ENCODE data around the gene LAIR1.
"Not testable (repeated sequence)": the region's sequence is repeated elsewhere in the genome, so short reads cannot be mapped to it uniquely, and the experiment has no call there.

LAIR1 gene, protein sequence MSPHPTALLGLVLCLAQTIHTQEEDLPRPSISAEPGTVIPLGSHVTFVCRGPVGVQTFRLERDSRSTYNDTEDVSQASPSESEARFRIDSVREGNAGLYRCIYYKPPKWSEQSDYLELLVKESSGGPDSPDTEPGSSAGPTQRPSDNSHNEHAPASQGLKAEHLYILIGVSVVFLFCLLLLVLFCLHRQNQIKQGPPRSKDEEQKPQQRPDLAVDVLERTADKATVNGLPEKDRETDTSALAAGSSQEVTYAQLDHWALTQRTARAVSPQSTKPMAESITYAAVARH

DNA sequence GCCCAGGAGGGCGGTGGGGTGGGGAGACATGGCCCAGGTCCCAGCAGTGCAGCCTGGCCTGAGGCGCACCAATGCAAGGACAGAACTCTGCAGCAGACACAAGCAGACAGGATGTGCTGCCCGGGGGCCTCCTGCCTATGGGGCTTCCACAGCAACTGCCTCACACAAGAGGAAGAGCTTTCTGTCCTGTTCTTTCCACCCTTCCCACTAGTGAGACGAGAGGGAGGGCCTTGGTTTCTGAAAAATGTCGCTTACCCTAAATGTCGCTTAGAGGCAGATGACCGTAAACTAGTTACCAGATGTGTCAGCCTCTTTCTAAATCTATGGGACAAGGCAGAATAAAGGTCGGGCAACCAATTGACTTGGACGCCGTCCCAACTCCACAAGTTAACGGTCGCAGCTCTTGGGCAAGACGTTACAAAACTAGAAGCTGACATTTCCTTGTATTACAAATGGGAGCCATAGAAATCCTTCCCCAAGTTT, at the start of gene LAIR1:
TSS of gene LAIR1 (minus strand) at position 157 of the 483 bp plus-strand sequence. CDS start at position 30, 127 bp downstream.
- peak; percentile 96 for DNase-seq

DNA sequence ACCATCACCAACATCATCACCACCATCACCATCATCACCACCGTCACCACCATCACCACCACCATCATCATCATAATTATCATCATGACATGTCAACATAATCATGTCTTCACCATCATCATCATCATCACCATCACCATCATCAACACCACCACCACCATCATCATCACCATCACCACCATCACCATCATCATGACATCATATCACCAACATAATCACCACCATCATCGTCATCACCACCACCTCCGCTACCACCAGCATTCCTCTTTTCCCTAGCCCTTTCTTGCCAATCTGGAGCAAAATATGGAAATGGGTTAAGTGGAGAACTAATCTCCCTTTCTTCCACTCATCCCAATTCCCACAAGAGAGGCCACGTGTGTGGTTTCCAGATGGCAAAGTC, 49.4 kb upstream of the LAIR1 start:
- no peak for DNase-seq

DNA sequence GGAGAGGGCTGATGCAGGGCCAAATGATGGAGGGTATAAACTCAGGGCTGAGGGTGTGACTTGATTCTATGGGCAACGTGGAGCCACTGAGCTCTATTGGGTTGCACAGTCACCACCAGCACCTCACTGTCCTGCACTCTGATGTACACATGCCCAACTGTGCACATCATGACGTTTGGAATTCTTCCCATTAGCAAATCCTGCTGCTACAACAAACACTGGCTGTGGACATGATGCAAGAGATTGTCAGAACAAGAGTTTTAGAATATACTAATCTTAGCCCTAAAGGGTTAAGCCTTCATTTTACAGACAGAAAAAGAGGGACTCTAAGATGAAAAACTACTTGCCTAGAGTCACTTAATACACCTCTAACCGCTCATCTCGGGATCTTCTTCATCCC, 48.1 kb upstream of the LAIR1 start:
- DNase-seq = no peak

DNA sequence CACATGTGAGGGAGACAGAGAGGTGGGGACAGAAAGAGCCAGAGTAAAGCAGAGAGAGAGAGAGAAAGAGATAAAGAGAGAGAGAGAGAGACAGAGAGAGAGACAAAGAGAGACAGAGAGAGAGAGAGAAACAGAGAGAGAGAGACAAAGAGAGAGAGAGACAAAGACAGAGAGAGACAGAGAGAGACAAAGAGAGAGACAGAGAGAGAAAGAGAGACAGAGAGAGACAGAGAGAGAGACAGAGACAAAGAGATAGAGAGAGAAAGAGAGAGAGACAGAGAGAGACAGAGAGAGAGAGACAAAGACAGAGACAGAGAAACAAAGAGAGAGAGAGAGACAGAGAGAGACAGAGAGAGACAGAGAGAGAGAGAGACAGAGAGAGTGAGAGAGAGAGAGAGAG, 46.3 kb upstream of the LAIR1 start:
- no peak for DNase-seq

DNA sequence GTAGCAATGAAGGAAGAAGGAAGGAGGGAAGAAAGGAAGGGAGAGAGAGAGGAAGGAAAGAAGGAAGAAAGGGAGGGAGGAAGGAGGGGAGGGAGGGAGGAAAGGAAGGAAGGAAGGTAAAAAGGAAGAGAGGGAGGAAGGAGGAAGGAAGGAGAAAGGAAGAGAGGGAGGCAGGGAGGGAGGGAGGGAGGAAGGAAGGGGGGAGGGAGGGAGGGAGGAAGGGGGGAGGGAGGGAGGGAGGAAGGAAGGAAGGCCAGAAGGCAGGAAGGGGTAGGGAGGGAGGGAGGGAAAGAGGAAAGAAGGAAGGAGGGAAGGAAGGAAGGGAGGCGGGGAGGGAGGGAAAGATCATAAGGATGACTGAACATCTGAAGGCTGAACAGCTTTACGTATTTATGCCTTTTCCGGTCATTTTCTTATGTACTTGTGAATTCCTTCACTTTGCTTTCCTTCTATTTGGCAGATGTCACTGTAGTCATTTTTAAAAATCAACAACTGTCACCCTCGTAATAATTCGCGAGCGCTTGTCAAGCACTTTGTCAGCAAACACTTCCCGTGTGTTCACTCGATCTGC, 43.8 kb upstream of the LAIR1 start:
- no peak for DNase-seq

DNA sequence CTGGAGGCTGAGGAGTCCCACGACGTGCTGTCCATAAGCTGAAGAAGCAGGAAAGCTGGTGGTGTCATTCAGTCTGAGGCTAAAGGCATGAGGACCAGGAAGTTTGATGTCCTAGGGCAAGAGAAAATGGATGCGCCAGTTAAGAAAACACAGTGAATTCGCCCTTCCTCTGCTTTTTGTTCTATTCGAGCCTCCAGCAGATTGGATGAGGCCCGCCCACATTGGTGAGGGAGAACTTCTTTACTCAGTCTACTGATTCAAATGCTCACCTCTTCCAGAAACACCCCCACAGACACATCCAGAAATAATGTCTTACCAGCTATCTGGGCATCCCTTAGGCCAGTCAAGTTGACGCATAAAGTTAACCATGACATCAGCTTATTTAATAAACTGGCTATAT, 43.0 kb upstream of the LAIR1 start:
- DNase-seq = no peak

DNA sequence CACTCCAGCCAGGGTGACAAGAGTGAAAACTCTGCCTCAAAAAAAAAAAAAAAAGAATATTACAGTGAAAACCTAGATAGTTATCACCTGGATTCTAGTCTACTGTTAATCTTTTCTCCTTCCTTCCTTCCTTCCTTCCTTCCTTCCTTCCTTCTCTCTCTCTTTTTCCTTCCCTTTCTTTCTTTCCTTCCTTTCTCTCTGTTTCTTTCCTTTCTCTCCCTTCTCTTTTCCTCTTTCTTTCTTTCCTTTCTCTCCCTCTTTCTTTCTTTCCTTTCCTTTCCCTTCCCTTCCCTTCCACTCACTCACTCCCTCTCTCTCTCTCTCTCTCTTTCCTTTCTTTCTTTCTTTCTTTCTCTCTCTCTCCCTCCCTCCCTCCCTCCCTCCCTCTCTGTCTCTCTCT, 40.9 kb upstream of the LAIR1 start:
- DNase-seq = no peak

DNA sequence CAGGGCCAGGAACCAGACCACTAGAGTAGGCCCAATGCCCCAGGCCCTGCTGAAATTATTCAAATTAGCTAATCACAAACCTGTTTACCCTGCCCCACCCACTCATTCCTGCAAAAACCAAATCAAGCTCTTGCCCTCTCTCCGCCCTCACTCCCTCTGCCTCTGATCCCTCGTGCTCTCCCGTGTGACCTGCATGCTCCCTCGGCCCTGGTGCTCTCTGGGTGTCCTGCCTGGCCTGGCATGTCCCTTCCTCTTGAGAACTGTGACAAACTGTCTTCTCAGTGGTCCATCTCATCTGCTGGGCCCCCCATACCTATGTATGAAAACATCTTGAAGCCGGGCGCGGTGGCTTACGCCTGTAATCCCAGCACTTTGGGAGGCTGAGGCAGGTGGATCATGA, 38.3 kb upstream of the LAIR1 start:
- no peak for DNase-seq

DNA sequence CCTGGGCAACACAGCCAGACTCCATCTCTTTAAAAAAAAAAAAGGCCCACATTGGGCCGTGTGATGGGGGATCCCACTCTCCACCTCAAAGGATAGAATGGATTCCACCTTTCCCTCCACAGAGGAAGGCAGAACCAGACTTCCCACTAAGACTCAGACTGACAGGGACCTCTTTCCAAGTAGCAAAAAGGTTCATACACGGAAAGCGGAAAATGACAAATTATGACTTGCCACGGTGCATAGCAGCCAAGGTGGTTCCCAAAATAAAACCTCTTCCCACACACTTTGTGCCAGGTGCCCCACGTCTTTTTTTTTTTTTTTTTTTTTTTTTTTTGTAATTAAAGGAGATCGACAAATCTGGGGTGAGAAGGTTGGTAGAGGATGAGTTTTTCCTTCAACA, 36.2 kb upstream of the LAIR1 start:
- no peak for DNase-seq

DNA sequence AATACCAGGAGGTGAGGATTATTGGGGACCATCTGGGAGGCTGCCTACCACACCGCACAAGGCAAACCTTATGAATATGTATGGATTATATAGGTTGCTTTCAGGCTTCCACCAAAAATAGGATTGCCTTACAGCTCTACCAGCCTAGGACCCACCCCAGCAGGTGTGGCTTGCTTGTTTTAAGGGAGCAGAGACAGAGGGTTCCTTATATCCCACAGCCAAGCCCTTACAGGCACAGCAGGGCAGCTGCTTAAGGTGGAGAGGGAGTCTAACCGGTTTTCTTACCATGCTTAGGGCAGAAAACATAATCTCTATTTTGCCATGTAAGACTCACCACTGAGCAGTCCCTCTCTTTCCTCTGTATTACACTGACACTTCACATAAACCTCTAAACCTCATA, 34.5 kb upstream of the LAIR1 start:
- DNase-seq = no peak

DNA sequence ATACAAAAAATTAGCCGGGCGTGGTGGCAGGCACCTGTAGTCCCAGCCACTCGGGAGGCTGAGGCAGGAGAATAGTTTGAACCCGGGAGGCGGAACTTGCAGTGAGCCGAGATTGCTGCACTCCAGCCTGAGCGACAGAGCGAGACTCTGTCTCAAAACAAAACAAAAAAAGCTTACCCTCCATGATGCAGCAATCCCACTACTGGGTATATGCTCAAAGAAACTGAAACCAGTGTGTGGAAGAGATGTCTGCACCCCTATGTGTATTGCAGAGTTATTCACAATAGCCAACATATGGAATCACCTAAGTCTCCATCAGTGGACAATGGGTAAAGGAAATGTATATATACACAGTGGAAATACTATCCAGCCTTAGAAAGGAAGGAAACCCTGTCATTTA, 31.0 kb upstream of the LAIR1 start:
- DNase-seq = no peak

DNA sequence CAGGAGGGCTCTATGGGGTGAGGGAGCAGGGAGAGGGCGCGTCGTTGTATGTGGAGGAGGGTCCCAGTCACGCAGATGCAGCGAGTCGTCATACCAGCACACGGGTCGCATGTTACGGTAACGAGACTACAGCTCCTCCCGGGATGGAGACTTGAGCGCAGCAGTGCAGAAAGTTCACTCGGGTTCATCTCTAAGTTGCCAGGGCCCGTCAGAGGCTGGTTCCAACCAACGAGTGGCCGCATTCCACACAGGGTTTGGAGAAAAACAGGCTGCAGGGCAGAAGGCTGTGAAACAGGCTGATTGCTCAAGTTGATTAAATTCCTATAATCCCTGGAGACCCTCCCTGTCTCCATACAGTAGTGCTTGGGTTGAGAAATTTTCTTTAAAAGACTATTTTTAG, 28.6 kb upstream of the LAIR1 start:
- DNase-seq = no peak

DNA sequence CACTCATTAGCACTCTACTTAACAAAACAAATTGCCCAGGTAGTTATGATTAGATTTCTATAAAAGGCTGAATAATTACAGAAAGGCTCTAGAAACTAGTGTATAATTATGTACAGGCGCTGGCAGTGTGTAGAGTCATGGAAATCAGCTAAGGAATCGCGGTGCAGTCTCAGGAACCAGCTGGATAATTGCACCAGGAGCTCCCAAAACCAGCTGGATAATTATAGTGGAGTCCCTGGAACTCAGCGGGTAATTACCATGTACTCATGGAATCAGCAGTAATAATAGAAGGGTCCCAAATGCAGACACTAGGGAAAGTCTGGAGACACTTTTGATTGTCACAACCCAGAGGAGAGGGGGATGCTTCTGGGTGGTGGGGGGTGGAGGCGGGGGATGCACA, 27.4 kb upstream of the LAIR1 start:
- DNase-seq = no peak

DNA sequence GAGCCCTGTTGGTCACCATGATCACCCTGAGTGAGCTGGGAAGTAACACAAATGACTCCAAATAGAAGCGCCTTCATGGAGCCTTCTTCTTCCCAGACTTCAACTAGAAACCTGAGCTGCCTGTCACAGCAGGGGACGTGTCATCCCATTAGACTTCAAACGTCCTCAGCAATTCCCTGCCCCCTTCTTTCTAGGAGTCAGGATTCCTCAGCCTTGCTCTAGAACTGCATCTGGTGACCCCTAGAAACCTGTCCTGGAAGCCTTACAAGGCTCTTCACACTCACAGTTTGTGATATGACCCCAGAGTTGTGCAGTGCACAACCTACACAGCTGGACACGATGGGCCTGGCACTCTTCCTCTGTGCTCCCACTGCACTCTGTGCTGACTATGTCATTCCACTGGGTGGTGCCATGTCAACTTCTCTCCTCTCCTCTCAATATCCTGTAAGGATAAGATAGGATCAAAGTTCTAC, 26.9 kb upstream of the LAIR1 start:
- DNase-seq = peak; percentile 3

DNA sequence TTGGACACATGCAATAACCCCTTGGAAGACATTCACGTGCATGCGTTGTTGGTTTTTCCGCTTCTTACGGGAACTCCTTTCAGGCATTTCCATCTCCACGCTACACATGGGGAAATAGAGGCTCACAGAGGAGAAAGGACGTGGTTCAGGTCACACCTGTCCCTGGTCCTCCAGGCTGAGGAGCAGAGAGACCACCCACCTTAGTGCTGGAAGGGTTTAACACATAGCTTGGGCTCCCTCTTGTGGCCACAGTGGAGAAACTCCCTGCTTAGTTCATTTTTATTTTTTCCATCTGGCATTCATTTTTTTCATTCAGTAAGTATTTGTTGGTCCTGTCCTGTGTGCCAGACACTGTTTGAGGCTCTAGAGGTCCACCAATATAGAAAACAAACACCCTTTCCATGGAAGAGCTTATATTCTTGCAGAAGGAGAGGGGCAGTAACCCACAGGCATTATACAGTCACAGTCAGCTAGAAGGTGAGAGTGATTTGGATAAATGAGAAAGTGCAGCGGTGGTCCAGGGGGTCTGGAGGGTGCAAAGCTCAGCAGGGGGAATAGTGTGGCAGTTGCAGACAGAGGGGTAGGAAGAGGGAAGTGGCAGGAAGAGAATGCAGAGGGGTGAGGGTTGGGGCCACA, 26.3 kb upstream of the LAIR1 start:
- DNase-seq = peak; percentile 46

DNA sequence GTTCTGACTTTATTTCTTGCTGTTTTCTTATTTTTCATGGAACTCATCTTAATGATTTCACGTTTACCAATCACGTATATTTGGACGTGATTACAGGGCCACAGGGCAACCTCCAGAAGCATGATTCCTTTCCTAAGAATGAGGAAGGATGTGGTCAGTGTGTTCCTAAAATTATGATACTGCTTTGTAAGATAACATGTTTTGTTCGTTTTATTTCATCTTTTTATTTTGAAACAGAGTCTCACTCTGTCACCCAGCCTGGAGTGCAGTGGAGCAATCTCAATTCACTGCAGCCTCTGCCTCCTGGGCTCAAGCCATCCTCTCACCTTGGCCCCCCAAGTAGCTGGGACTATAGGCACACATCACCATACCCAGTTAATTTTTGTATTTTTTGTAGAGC, 24.8 kb upstream of the LAIR1 start:
- DNase-seq = peak; percentile 97

DNA sequence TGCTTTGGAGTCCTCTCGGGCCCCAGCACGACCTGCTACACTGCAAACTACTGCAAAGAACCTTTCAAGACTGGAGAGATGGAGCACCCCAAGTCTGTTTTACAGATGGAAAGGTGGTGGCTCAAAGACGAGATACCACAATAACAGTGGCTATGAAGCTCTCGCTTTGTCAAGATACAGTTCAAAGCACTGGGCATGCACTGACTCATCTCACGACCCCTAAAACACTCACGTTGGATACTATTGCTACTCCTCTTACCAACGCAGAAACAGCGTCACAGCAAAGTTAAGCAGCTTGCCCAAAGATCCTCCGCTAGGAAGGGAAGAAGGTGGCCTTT, 24.0 kb upstream of the LAIR1 start:
- DNase-seq = no peak

DNA sequence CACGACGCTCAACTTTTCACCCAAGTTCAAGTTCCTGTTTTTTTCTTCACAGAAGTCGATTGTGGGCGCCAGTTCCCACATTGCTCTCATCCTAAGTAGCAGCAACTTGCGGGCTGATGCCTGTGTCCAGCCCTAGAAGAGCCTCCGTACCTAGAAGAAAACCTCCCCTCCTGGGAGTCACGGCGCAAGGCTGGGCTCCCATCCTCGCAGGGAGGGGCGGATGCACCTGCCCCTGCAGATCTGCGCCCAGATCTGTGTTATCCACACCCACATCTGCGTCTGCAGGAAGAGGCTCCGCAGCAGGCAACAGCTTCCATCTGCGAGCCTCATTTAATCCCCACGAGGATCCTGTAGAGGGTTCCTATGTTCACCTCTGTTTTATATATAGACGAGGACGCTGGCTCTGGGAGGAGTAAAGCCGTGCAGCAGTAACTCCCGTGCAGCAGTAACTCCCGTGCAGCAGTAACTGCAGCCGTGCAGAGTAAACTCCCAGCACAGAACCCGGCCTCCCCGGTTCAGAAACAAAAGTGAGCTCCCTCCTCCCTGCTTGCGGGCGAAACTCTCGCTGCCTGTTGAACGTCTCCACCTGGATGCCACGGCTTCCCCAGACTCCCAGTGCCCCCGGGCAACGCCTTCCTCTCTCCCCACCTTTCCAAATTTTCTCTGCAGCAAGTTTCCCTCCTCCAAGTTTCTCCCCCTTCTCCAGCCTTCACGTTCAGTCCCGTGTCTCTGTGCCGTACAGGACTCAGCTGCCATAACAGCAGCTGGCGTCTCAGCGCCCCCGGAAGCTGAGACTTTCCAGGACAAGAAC, 23.5 kb upstream of the LAIR1 start:
- peak; percentile 99 for DNase-seq

DNA sequence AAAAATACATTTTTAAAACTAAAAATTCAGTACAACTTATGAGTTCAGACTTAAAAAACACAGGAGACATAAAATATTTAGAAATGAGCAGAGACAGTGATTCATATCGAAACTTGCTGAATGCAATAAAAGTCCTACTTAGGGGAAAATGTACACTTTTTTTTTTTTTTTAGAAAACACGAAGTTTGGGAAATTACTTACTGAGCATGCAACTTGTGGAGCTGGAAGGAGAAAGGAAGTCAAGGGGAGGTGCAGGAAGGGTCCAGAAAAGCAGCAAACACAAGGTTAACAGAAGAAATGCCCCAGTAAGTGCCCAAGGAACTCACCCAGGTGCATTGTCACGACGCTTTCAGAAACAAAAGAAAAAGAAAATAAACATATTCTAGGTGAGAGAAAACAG, 18.6 kb upstream of the LAIR1 start:
- DNase-seq = no peak

DNA sequence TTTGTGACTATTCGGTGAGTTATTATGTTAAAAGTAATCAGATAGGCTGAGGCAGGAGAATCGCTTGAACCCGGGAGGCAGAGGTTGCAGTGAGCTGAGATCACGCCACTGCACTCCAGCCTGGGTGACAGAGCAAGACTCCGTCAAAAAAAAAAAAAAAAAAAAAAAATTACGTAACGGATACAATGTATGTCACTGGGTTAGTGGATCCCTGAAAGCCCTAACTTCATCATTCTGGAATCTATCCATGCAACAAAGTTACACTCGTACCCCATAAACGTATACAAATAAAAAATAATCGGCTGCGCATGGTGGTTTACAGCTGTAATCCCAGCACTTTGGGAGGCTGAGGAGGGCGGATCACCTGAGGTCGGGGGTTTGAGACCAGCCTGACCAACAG, 17.3 kb upstream of the LAIR1 start:
- not testable (repeated sequence) for DNase-seq

DNA sequence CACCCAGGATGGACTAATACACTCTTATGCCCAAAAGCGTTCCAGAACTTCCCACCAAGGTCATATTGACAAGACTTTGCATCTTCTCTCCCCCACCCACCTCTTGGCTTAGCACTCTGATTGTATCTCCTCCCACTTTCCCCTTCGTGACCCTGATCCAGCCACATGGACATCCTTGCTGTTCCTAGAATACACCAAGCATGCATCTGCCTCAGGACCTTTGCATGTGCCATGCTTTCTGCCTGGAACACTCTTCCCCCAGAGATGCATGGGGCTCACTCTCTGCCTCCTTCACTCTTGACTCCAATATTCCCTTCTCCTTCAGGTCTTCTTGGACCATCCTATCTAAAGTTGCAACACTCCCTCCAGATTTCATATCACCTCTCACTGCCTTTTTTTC, 16.2 kb upstream of the LAIR1 start:
- DNase-seq = no peak

DNA sequence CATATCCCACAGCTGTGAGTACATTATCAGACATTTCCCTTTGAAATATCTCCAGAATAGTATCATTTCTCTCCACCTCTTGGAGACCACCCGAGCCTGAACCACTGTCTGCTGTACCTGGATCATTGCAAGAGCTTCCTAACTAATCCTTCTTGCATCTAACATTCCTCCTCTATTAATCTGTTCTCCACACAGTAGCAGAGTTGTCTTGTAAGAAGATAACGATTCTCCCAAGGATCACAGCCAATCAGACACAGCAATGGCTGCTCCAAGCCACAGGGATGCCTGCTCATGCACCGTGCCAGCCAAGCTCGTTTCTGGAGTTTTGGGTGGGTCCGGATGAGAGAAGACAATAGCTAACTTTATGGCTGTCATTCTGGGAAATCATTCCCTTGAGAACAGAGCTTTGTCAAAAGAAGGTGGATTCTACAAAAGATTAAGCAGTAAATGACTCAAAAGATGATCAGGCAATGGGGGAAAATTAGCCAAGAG, 14.5 kb upstream of the LAIR1 start:
- DNase-seq = no peak

DNA sequence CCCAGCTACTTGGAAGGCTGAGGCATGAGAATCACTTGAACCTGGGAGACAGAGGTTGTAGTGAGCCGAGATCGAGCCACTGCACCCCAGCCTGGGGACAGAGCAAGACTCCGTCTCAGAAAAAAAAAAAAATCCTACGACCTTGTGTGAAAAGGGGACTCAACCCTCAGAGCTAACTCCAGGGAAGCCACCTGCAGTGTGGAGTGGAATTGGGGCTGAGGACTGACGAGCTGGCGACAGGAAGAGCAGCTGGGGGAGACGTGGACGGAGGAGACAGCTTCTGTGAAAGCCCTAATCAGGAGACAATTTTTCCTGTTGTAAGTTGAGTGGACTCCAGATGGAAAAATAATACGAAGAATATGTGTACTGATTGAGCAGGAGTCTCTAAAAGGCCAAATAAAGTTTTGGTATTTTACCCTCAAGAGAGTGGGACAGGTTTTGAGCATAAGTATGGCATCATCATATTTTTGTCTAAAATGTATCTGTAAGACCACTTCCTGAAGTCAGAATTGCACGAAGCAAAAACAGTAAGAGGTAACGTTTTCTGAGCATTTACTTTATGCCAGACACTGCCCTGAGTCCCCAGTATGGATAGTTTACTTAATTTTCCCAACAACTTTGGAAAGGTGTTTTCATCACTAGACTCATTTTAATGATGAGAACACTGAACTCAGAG, 12.0 kb upstream of the LAIR1 start:
- DNase-seq = no peak

All from GF-D8 (cell line).